Medulla oblongata (tissue), 1 donor: ENCODE measurements around the gene AFAP1.

Experiments
- DNase-seq: peaks from one replicate; pipeline ENCODE4 v3.0.0-alpha.2; 2015; ENCODE audit errors: extremely low spot score

AFAP1 gene

GRCh38 chr4:7864685-7865084 lies 75.0 kb downstream of the AFAP1 start:
- no peak for DNase-seq

- peak; percentile 78 for DNase-seq
Measured at GRCh38 chr4:7863911-7864681, 75.6 kb downstream of the AFAP1 start.

GRCh38 chr4:7862561-7863192 lies 77.0 kb downstream of the AFAP1 start:
- no peak for DNase-seq

- DNase-seq = no peak
Measured at GRCh38 chr4:7861440-7861881, 78.2 kb downstream of the AFAP1 start.

- no peak for DNase-seq
Measured at GRCh38 chr4:7860600-7861163, 79.0 kb downstream of the AFAP1 start.

- no peak for DNase-seq
Measured at GRCh38 chr4:7859326-7859725, 80.3 kb downstream of the AFAP1 start.

GRCh38 chr4:7858498-7858897 lies 81.2 kb downstream of the AFAP1 start:
- DNase-seq = no peak

GRCh38 chr4:7857993-7858392 lies 81.7 kb downstream of the AFAP1 start:
- no peak for DNase-seq

- DNase-seq = no peak
Measured at GRCh38 chr4:7857238-7857701, 82.4 kb downstream of the AFAP1 start.

GRCh38 chr4:7855731-7856130 lies 83.9 kb downstream of the AFAP1 start:
- no peak for DNase-seq

GRCh38 chr4:7854697-7855370 lies 84.8 kb downstream of the AFAP1 start:
- DNase-seq = no peak

- peak; percentile 60 for DNase-seq
Measured at GRCh38 chr4:7854216-7854615, 85.4 kb downstream of the AFAP1 start.

- no peak for DNase-seq
Measured at GRCh38 chr4:7853271-7853670, 86.4 kb downstream of the AFAP1 start.

GRCh38 chr4:7852568-7853185 lies 87.0 kb downstream of the AFAP1 start:
- peak; percentile 40 for DNase-seq

- DNase-seq = no peak
Measured at GRCh38 chr4:7850489-7850888, 89.2 kb downstream of the AFAP1 start.

- DNase-seq = no peak
Measured at GRCh38 chr4:7847206-7847605, 92.5 kb downstream of the AFAP1 start.

- DNase-seq = peak; percentile 49
Measured at GRCh38 chr4:7845493-7846128, 94.0 kb downstream of the AFAP1 start.

GRCh38 chr4:7844594-7844991 lies 95.1 kb downstream of the AFAP1 start:
- DNase-seq = no peak

GRCh38 chr4:7843831-7844593 lies 95.6 kb downstream of the AFAP1 start:
- peak; percentile 67 for DNase-seq
